ENCODE results near the gene DMD.
"Not testable (repeated sequence)": the region's sequence is repeated elsewhere in the genome, so short reads cannot be mapped to it uniquely, and the experiment has no call there.

The DMD gene

DNA sequence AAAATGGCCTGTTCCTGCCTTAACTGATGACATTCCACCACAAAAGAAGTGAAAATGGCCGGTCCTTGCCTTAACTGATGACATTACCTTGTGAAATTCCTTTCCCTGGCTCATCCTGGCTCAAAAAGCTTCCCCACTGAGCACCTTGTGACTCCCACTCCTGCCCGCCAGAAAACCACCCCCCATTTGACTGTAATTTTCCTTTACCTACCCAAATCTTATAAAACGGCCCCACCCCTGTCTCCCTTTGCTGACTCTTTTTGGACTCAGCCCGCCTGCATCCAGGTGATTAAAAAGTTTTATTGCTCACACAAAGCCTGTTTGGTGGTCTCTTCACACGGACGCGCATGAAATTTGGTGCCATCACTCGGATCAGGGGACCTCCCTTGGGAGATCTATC lies 1833.5 kb downstream of the DMD start:
- not testable (repeated sequence) for DNase-seq

DNA sequence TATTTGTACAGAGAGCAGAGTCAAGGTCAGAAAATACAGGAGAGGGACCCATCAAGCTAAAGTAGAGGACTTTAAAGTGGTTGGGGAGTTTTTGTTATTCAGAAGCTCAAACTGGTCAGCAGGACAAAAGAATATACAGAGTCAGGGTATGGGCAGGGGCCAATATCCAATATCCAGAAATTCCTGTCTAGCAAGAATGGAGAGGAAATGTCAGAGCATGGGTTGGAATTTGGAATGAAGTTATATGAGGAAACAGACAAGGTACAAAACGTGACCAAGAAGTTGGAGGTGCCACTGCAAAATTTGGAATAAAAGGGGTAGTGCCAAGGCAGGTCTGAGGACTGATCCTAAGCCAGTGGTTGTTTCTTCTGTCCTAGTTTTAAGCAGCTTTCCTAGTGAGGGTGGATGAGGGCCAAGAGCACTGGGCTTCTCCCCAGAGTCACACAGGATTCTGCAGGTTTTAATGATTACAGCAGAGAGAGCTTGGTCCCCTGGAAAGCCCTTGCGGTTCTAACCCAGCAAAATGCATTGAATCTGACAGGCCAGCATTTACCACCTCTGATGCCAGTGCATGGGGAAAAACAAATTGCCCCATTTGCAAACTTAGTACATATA lies 1834.8 kb downstream of the DMD start:
- DNase-seq: no peak

DNA sequence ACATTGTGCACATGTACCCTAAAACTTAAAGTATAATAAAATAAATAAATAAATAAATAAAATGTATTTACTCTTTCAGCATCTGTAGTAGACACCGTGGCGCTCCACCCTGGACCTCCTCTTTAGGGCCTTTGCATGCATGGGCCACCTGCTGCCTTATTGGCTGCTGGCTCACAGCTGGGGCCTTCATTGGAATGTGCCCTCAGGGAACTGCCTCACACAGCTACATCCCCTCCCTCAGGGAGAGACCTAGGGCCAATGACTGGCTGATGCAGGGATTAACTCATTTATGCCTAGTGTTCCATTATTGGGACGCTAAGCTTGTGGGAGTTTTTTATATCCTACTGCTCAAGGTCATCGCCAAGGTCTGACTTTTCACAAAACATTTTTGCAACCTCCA lies 1836.6 kb downstream of the DMD start:
- DNase-seq: no peak

DNA sequence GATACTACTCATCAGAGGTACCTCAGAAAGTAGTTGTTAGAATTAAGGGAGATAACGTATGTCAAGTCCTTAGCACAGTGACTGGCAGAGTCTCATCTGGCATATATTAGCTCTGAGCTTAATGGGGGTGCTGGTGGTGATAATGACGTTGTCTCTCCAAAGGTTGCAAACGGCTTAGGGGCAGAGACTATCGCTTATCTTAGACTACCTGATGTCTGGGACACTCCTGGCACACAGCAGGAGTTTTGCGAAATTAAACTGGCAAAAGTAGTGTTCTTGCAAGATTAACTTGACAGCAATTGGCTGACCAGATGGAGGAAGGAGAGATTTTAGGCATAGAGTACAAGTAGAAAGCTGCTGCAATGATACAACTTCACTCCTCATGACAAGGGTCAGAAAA lies 1839.4 kb downstream of the DMD start:
- DNase-seq: no peak

DNA sequence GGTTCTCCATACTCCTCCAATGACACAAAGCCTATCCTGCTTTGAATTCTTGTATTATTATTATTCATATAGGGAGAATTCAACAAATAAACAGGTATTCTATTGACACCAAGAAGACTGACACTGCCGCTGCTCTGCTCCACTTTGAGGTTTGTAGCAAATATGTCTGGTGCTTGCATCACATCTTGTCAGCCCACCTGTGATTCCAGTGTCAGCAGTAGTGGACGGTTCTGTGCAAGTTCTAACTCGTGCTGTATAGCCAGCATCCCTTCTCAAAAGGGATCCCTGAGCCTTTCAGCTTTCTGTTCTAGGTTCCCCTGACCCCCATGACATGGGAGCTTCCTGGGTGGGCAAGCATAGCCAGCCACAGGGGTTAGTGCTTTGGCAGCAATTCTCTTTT lies 1843.5 kb downstream of the DMD start:
- DNase-seq: no peak

DNA sequence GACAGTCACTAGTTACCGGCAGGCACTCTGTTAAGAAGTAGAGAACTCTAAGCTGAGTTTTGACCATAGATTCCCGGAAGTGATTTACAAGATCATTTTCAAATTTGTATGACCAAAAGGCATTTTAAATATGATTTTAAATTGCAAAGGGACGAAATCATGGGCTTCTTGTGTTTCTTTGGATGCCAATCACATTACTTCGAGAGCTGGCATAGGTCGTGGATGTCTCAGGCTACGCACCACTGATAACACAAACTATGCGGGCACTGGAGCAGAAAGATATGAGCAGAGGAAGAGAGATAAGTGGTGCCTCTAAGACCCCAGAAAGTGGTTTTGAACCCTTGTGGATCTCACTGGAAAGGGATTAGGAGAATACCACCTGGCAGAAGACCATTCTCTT lies 1845.3 kb downstream of the DMD start:
- no peak for DNase-seq

DNA sequence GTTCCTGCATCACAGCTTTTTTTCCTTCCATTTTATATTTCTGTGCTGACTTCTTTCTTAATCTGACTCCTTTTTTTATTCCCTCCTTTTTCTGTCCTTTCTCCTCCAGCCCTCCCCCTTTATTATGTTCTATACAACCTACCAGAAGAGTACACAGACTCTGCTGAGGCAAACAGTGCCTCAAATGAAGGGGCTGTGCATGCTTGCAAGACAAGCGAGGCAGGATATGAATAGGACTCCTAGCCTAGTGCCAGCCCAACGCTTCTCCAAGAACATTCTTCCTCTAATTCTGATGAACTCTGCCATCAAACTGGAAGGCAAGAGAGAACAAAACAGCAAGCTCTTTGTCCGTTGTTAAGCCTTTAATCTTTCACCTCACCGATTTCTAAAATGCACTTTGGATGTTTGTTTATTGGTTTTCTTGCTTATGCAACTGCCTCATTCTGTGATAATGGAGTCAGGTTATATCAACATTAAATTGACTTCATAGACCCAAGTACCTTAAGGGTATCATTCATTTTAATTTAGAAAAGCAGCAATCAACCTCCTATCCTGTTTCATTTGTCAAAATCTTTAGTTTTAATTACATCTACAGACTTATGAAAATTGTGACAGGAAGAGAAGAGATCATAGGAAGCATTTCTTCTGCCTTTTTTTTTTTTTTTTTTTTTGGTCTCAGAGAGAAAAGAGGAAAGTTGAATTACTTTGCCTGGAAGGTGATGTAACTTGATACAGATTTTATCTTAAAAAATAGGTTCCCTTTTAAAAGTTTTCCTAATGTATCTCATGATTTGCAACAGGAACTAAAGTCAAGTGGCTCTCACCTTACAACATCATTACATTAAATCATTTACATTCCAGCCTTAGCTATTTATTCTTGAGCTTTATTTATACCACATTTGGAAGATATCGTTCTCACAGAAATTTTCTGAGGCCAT lies 1854.8 kb downstream of the DMD start:
- no peak for DNase-seq

DNA sequence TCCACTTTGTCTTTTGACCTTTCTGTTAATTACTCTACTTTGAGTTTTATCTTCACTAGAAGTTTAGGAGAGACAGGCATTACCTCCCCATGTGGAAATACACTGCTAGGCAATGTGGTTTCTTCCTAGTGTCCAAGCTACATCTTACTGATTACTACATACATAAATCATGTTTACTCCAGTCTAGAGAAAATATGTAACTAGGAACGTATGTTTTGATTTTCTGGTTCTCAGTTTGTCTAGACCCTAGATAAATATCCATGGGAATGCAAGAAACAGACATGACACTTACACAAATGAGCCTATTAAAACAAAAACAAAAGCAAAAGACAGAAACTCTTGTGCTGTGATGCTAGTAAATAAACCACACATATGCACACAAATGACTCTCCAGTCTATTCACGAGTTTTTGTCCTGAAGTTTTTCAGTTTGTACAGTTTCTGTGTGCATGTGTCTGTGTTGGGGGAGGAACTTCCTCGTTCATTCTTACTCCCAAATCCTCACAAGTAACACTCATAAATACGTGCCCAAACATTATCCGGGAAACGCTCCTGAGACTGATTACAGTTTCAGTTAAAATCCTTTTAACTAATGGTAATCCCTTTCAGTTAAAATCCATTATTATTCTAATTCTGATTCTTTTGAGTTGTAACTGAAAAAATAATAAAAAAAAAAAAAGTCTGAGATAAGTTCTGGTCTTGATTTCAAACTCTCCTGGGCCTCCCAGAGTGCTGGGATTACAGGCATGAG lies 1856.0 kb downstream of the DMD start:
- DNase-seq: no peak

DNA sequence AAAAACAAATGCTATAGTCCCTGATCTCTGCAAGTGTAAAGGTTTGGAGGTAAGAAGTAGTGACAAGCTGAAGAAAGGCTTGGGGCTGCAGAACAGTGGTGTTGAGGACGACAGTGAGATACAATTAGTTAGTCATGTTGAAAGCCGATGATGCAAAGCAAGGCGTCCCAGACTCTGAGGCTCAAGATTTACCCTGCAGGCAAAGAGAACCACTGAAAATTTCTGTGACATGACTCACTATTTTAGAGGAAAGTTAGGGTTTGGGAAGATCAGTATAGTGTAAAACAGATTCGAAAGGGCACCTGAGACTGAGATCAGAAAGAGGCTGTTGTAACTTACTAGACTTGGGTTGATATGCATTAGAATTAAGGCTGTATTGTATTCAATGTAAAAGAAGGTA lies 1858.3 kb downstream of the DMD start:
- no peak for DNase-seq

DNA sequence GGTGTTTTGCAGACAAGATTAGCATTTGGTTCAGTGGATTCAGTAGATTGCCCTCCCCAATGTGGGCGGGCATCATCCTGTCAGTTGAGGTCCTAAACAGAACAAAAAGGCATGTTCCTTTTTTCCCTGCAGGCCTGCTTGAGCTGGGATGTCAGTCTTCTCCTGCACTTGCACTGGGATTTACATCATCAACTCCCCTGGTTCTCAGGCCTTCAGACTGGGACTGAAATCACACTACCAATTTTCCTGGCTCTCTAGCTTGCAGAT lies 1860.6 kb downstream of the DMD start:
- DNase-seq: no peak

DNA sequence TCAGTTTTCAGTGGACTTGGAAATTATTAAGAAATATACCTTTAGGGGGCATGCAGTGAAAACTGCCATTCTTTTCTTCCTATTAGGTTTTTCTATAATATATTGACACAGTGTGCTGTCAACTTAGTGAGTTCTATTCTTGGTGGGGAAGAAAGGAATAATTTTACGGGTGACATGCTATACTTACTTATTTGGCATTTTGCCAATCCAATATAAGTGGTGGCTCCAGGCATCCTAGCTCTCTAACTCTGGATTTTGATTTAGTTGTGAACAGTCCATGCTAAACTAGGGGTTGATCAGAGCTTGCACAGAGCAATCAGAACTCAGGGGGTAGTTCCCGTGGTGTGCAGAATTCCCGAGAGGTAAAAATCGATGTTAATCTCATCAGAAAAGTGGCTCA lies 1861.8 kb downstream of the DMD start:
- no peak for DNase-seq

DNA sequence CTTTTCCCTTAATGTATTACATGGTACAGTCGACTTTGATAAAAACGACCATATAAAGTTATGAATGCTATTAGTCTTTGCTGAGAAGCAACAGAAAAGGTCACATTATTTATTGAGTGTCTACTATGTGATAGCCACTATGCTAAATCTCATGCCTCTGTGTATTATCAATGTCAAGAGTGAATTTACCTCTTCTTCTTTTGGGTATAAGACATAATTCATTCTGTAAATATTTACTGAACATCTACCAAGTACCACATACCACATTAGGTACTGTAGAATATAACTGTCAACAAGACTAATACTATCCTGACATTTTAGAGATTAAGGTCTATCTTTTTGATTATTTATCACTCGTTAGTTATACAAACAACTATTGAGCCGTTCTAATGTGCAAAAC lies 1870.8 kb downstream of the DMD start:
- no peak for DNase-seq

DNA sequence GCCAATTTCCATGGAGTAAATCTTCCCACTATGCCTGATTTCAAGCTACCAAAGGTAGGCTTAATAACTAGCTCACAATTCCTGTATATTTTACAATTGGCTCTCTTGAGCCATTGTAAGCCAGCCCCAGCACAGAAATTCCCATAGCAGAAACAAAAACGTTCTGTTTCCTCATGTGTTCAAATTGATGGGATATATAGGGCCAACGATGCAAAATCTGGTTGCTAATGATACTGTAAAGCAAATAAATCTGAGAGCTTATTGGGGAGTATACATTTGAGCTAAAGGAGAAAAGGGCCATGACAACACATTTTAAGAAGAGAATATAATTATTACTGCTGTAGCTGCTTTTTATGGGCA lies 1872.4 kb downstream of the DMD start:
- no peak for DNase-seq

DNA sequence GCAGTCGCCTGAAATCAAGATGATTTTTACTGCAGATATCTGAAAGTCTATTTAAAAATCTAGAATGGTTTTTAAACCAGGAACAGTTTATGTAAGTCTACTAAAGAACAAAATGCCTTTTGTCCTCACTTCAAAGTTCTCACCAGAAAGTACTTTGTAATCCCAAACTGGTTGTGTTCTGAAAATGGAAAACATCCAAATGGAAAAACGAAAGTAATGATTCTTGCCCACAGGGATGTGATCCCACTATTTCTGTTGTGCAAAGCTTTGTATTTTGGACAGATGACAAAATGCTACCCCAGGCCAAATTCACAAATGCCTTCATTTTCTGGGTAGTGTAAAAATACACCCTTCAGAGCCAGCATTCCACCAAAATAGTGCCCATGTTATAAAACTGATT lies 1874.0 kb downstream of the DMD start:
- no peak for DNase-seq

DNA sequence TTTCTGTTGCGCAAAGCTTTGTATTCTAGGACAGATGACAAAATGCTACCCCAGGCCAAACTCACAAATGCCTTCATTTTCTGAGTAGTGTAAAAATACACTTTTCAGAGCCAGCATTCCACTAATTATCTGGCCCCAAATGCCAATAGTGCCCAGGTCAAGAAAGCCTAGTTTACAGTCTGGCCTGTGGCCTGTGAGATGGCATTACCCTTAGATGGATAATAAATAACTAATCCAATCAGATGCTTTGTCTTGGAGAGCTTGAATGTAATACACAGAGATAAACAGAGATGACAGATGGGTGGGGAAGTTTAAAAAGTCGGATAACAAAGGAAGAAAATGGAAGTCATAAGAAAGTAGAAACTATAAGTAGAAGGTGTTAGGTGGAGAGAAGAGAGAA lies 1874.9 kb downstream of the DMD start:
- DNase-seq: no peak

DNA sequence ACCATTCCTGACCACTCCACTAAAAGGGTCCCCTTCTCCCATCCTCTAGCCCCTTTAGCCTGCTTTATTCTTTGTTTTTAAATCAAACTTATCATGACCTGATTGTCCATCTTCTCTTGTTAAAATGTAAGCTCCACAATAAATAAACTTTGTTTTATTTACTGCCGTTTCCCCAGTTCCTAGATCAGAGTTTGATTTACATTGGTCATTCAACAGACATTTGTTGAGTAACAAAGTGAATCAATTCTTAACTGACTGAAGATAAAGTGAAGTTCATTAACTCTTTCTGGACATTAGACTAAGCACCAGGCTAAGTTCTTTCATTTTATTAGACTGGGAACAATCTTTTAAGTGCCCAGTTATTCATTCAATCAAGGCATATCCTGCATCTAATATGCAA lies 1876.4 kb downstream of the DMD start:
- no peak for DNase-seq

DNA sequence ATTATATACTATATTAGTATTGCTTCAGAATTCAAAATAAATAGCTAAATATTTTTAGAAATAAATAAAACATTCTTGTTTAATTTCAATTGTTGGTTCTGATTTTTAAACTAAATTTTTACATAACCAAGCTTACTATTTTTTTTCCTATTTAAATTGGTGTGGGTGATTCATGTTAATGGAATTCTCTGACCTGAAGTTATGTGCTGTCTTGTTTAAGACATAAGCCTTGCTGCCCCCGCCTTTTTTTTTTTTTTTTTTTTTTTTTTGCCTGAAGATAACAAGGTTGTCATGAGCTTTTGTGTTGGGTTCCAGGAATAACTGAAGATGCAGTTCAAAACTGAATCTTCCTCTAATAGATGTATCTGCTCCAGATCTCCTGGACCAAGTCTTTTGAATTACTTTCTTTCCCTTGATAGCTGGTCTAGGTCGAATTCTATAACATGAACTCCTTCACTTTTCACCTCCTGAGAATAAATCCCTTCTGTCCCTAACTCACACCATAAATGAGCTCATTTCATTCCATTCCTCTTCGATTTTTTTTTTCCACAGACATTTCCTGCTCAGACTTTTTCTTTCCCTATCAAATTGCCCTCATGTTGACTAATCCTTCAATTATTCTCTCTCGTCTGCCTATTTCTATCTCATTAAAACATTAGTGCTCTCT lies 1878.1 kb downstream of the DMD start:
- DNase-seq: no peak

DNA sequence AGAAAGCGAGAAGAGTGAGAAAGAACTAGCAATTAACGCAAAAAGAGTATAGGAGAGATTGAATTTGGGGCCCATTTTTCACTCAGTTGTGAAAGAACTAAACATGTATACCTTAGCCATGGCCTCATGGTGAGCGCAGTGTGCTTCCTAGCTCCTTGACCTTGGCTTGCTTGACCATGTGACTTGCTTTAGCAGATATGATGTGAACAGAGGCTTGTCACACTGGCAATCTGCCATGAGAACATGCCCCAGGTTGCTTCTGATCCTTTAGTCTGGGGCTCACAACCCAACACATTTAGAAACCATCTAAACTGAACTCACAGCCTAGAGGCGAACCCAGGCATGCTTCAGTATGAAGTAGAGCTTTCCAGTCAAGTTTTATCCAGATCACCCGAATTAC lies 1879.4 kb downstream of the DMD start:
- DNase-seq: no peak

DNA sequence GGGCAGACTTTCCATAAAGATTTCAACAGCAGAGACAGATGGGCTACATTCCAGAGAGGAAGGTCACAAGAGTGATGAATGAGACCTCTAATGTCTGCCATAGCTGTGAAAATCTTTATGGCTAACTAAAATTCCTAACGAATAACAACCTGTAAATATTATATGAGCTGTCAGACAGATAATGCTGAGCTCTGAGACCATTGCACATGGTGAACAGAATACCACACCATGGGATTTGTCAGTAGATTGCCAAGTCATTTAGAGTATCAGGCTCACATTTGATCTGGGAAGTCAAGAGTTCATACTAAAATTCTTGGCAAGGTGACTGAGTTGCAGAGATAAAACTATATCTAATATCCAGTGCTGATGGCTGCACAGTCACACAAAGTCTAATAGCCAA lies 1880.3 kb downstream of the DMD start:
- DNase-seq: no peak

DNA sequence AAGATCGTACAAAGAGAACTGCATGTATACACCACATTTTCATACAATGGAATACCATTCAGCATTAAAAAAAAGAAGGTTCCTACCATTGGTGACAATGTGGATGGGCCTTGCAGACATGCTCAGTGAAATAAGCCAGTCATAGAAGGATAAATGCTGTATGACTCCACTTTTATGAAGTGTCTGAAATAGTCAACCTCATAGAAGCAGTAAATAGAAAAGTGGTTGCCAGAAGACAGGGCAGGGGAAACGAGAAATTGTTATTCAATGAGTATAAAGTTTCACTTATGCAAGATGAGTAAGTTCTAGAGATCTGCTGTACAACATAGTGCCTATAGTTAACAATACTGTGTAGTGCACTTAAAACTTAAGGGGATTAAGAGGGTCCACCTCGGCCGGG lies 1882.1 kb downstream of the DMD start:
- DNase-seq: no peak

DNA sequence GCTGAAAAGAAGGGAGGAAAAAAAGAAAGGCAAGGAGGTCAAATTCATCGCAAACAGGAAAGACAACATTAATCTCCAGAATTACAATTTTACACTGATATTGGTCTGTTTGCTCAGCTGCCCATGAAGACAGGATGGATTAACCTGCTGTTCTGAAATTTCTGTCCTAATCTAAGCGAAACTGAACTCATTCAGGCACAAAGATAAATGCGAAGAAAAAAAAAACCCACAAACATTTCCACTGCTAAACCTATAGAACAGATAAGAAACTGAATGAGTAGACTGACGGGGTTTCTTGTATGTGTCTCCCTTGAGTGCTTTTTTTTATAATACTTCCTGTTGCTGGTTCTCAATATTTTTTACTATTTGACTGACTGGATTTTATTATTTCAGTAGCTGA lies 1887.7 kb downstream of the DMD start:
- DNase-seq: no peak

DNA sequence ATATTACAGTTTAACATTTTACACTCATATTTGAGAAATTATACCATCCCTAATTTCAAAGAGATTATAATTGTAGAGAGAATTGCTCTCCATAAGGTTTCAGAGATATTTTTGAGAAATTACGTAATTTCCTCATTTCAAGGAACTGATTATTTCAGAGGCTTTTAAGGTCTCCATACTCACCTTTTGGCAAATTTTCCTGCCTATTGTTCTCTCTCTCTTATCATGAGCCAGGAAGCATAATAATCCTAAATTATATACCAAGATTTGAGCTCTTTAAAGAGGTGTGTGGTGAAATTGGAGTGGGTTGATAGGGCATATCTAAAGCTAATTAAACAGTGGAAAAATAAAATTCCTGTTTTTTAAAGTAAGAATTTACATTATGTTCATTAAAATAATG lies 1890.6 kb downstream of the DMD start:
- no peak for DNase-seq

DNA sequence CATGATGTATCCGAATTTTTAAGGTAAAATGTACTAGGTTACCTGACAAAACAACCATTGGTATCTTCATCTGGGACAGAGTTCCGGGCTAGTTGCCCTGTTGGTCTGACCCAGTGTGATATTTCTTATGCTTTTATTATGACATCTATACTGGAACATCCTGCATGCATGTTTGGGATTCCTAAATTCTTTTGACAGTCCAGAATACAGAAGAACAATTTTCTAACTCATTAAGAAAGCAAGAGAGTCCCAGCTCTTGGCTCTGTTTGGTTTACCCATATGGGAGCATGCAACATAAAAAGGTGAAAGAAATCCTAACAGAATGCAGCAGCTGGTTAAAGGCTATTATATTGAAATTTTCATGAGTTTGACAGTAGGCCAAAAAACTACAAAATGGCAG lies 1891.8 kb downstream of the DMD start:
- no peak for DNase-seq

DNA sequence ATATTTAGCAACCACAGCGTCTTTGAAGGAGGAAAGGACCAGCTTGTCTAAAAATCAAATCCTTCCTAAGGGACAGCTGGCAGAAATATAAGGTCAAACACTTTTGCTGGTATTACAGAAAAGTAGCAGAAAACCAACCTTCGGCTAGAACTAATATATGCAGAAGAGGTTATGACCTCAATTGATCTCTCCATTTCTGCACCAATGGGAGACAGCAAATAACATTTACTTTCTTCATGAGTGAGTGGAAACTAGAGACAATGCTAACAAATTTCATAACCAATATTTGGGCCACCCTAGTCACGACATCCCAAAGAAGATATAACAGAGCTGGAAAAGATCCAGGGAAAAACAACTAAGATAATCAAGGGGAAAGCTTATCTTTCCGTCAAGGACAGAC lies 1892.5 kb downstream of the DMD start:
- DNase-seq: no peak

Data from NCI-H526 (cell line).